Activated T-helper 1 cell treated with anti-CD3 and anti-CD28 coated beads, Interleukin-12 subunit alpha, Interleukin-12 subunit beta, Interleukin-2, Interleukin-4 antibody, amounts not matched to agents 30 ng/mL and 10 ng/mL and 1 ng/mL, durations not matched to agents 14 hours and 24 hours and 36 hours (primary cell): ENCODE measurements around the gene C17orf114.

Experiments
- DNase-seq: peaks from one replicate; pipeline ENCODE4 v3.0.0; 2021; ENCODE audit warnings: low spot score
- H3K27ac Mint-ChIP-seq: one replicate; pipeline ENCODE4 v1.8.0; 2021; ENCODE audit warnings: mild to moderate bottlenecking, mixed read lengths
- H3K27me3 Mint-ChIP-seq: one replicate; pipeline ENCODE4 v1.8.0; 2022; ENCODE audit warnings: mild to moderate bottlenecking, moderate library complexity, mixed read lengths; ENCODE audit not compliant: insufficient read depth
- H3K36me3 Mint-ChIP-seq: one replicate; pipeline ENCODE4 v1.8.0; 2021; ENCODE audit warnings: low read depth, mixed read lengths
- H3K4me1 Mint-ChIP-seq: one replicate; pipeline ENCODE4 v1.8.0; 2021; ENCODE audit warnings: low read depth, mixed read lengths
- H3K4me3 Mint-ChIP-seq: one replicate; pipeline ENCODE4 v1.8.0; 2021; ENCODE audit warnings: mild to moderate bottlenecking, moderate library complexity, mixed read lengths
- H3K9me3 Mint-ChIP-seq: one replicate; pipeline ENCODE4 v1.8.0; 2021; ENCODE audit warnings: mixed read lengths
- intact Hi-C: fragments of 100-400 bp; cut with micrococcal nuclease; formaldehyde crosslinking; loops from one replicate; pipeline ENCODE4 v1.15.1; 2024

The C17orf114 gene

GRCh38 chr17:4812690-4813089 lies 10.6 kb upstream of the C17orf114 start:
- intact Hi-C loops = no loop called here
- Mint-ChIP-seq H3K4me1 (peaks cover 5% of the 10 kb centered on the region), H3K27ac (no peak overlapping the region), H3K36me3 (peaks cover 20% of the 10 kb centered on the region), H3K9me3 (no peaks in the 10 kb centered on the region), H3K4me3 (no peak overlapping the region), H3K27me3 (peaks cover 2% of the 10 kb centered on the region)
- DNase-seq = no peak

DNA sequence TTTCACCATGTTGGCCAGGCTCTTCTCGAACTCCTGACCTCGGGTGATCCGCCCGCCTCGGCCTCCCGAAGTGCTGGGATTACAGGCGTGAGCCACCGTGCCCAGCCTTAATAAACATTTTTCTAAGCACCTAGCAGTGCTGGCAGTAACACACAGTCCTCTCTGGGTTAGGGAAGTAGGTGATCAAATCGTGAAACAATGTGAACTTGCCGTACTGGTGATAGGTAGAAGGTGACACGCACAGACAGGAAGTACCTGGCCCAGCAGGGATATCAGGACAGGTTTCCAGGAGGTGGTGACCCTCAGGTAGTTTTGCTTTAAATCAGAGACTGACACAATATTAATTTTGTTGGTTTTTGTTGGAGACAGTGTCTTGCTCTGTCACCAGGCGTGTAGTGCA lies 9.3 kb upstream of the C17orf114 start:
- Mint-ChIP-seq H3K27ac (no peak overlapping the region), H3K4me3 (no peak overlapping the region), H3K9me3 (no peaks in the 10 kb centered on the region), H3K4me1 (peaks cover 5% of the 10 kb centered on the region), H3K36me3 (peaks cover 20% of the 10 kb centered on the region), H3K27me3 (peaks cover 2% of the 10 kb centered on the region)
- intact Hi-C loops = no loop called here
- no peak for DNase-seq

DNA sequence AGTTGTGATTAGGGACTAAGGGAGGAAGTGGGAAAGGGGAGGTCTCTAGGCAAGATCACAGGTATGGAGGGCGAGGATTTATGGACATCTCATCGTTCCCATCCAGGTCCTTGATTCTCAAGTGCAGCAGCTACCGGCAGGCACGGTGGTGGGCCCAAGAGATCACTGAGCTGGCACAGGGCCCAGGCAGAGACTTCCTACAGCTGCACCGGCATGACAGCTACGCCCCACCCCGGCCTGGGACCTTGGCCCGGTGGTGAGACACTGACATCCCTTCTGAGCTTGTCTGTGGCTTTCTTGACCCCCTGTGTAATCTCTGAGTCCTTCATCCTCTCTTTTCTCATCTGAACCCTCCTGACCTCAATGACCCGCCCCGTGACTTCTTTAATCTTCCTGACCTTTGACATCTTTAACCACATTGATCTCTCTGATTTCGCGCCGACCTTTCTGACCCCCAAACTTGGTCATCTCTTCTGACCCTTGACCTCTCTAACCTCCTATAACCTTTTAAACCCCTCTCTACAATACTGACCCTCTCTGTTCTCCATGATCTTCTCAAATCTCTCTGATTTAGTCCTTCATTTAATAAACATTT lies 8.7 kb upstream of the C17orf114 start:
- Mint-ChIP-seq H3K36me3 (peaks cover 18% of the 10 kb centered on the region), H3K4me3 (no peak overlapping the region), H3K27ac (no peak overlapping the region), H3K4me1 (peaks cover 11% of the 10 kb centered on the region), H3K27me3 (peaks cover 2% of the 10 kb centered on the region), H3K9me3 (no peaks in the 10 kb centered on the region)
- no peak for DNase-seq
- intact Hi-C loops = no loop called here

DNA sequence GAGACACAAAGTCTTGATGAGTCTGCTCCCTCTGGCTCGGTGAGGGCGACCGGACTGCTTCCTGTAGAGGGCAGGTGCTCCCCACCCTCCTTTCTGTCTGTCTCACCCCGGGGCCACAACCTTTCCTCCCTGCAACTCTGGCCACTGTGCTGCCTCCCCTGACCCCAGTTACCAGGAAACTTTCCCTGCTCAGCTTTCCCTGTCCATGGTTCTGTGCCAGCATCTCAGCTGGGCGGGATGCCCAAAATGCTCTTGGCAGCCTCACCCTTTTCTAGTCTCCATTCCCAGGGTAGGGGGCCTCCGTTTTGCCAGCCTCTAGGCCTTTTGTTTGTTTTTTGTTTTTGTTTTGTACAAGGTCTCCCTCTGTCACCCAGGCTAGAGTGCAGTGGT lies 6.2 kb upstream of the C17orf114 start:
- Mint-ChIP-seq H3K4me3 (peak overlapping the region; percentile 82), H3K9me3 (no peaks in the 10 kb centered on the region), H3K27ac (peak overlapping the region; percentile 48), H3K36me3 (peaks cover 12% of the 10 kb centered on the region), H3K4me1 (peaks cover 11% of the 10 kb centered on the region), H3K27me3 (peaks cover 2% of the 10 kb centered on the region)
- intact Hi-C loops = loop anchor here (5.0 kb wide), 1 partner anchor 251 kb away; the partner anchor contains the start of gene MYBBP1A
- DNase-seq = no peak

DNA sequence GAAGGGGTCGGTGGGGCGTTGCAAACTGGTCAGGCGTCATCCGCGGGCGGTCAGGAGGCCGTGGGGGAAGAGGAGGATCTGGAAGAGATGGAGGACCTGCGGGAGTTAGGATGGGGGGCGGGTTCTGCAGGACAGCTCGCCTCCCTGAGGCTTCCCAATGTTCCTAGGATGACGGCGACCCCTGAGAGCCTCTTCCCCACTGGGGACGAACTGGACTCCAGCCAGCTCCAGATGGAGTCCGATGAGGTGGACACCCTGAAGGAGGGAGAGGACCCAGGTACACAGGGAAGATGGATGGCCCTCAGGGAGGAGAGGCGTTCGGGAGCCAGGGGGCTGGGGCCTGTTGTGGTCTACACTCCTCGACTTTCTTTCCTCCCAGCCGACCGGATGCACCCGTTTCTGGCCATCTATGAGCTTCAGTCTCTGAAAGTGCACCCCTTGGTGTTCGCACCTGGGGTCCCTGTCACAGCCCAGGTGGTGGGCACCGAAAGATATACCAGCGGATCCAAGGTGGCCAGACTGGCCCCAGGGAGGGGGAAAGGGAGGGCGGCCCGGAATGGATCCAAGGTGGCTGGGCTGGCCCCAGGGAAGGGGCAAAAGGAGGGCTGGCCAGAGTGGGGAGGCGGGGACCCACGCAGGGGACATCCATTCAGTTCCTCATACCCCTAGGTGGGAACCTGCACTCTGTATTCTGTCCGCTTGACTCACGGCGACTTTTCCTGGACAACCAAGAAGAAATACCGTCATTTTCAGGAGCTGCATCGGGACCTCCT lies 5.7 kb upstream of the C17orf114 start:
- Mint-ChIP-seq H3K27ac (peak overlapping the region; percentile 34), H3K4me1 (peaks cover 11% of the 10 kb centered on the region), H3K9me3 (no peaks in the 10 kb centered on the region), H3K4me3 (peak overlapping the region; percentile 82), H3K27me3 (peaks cover 2% of the 10 kb centered on the region), H3K36me3 (peaks cover 12% of the 10 kb centered on the region)
- no peak for DNase-seq
- intact Hi-C loops = loop anchor here (1.0 to 5.0 kb wide), 5 partner anchors 11 to 250 kb away; partner anchors contain the start of genes ARRB2, MED11, MINK1 and MYBBP1A

GRCh38 chr17:4806777-4807604 lies 4.9 kb upstream of the C17orf114 start, which contains the start of gene PLD2:
PLD2 (plus strand) TSS chr17:4807152; CDS start chr17:4807773, 621 bp downstream.
- Mint-ChIP-seq H3K36me3 (peaks cover 12% of the 10 kb centered on the region), H3K9me3 (no peaks in the 10 kb centered on the region), H3K4me1 (peaks cover 11% of the 10 kb centered on the region), H3K27ac (peak within 1 kb of the TSS; percentile 34), H3K27me3 (peaks cover 2% of the 10 kb centered on the region), H3K4me3 (peak within 1 kb of the TSS; percentile 82)
- peak; percentile 89 for DNase-seq
- intact Hi-C loops = loop anchor here (1.0 to 5.0 kb wide), 6 partner anchors 11 to 250 kb away; partner anchors contain the start of genes ARRB2, MED11, MINK1 and MYBBP1A

DNA sequence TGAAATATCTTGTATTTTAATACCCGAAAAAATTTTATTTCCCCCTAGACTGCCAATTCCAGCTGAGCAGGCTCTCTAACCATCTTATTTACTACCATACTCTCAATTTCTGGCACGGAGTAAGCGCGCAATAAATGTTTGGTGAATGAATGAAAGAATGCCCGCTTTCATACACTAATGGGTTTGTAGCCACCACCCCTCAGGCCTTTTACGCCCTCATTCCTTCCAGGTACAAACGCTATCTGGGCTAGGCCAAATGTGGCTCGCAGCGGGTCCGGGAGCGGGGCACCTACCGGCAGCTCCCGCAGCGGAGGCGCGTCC lies 4.3 kb upstream of the C17orf114 start:
- Mint-ChIP-seq H3K9me3 (no peaks in the 10 kb centered on the region), H3K27me3 (peaks cover 2% of the 10 kb centered on the region), H3K27ac (no peak overlapping the region)

DNA sequence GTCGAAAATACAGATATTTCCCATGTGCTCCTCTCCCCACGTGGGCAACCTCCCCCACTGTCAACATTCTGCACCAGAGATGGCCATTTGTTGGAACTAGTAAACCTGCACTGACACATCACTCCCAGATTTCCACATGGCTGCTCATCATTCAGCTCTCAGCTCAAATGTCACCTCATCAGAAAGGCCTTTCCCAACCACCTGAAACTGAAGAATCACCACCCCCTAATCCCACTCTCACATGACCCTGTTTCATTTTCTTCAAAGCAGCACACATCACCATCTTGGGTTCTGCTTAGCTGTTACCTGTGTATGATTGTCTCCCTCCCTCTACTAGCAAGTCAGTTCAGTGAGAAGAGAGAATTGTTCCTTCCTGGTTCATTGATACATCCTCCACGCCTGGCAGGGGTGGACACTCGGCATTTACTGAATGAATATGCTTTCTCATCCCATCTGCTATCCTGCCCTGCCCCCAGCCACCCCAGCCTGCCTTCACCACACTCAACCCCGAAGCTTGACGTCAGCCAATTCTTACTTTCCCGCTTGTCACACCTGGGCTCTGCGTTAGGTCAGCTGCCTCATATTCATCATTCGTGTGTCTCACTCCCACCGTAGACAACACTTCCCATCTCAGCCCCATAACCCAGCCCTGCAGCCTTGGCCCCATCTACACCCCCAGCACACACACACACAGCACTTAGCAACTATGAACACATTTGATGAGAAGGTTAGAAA lies 1.5 kb downstream of the C17orf114 start:
- H3K4me1 Mint-ChIP-seq = peaks cover 7% of the 10 kb centered on the region
- peaks cover 18% of the 10 kb centered on the region for H3K36me3 Mint-ChIP-seq
- no peaks in the 10 kb centered on the region for H3K9me3 Mint-ChIP-seq
- no peak overlapping the region for H3K27ac Mint-ChIP-seq
- no peaks in the 10 kb centered on the region for H3K27me3 Mint-ChIP-seq
- no peak for DNase-seq
- H3K4me3 Mint-ChIP-seq = no peak overlapping the region
- intact Hi-C loops = no loop called here

More for the DNA sequence above, 4.3 kb upstream of the C17orf114 start:
- Mint-ChIP-seq H3K4me3 (peak overlapping the region; percentile 78), H3K36me3 (peaks cover 12% of the 10 kb centered on the region), H3K4me1 (peaks cover 11% of the 10 kb centered on the region)
- intact Hi-C loops = loop anchor here (1.0 to 5.0 kb wide), 2 partner anchors 16 to 249 kb away; partner anchors contain the start of gene MYBBP1A
- no peak for DNase-seq

- no peak for DNase-seq
- Mint-ChIP-seq H3K36me3 (peaks cover 18% of the 10 kb centered on the region), H3K4me3 (peak overlapping the region; percentile 100), H3K4me1 (peaks cover 7% of the 10 kb centered on the region), H3K27ac (peak overlapping the region; percentile 99), H3K27me3 (peaks cover 9% of the 10 kb centered on the region), H3K9me3 (no peaks in the 10 kb centered on the region)
- intact Hi-C loops = loop anchor here (1.0 to 2.0 kb wide), 5 partner anchors 11 to 232 kb away; partner anchors contain the start of genes ARRB2, MED11, MINK1 and PLD2
Measured at GRCh38 chr17:4796552-4796920, 5.6 kb downstream of the C17orf114 start.

GRCh38 chr17:4795168-4795567 lies 7.0 kb downstream of the C17orf114 start:
- peak overlapping the region; percentile 99 for H3K27ac Mint-ChIP-seq
- peaks cover 12% of the 10 kb centered on the region for H3K27me3 Mint-ChIP-seq
- peak overlapping the region; percentile 100 for H3K4me3 Mint-ChIP-seq
- H3K36me3 Mint-ChIP-seq = peaks cover 18% of the 10 kb centered on the region
- no peaks in the 10 kb centered on the region for H3K9me3 Mint-ChIP-seq
- peaks cover 14% of the 10 kb centered on the region for H3K4me1 Mint-ChIP-seq
- DNase-seq = no peak
- intact Hi-C loops = no loop called here

- Mint-ChIP-seq H3K27me3 (peaks cover 40% of the 10 kb centered on the region), H3K4me3 (peak overlapping the region; percentile 85), H3K27ac (peak overlapping the region; percentile 96), H3K36me3 (peaks cover 4% of the 10 kb centered on the region), H3K4me1 (peaks cover 32% of the 10 kb centered on the region), H3K9me3 (no peaks in the 10 kb centered on the region)
- DNase-seq = no peak
- intact Hi-C loops = loop anchor here (1.0 to 2.0 kb wide), 7 partner anchors 16 to 158 kb away; partner anchors contain the start of genes ARRB2, C17orf107, MED11 and PFN1
Measured at GRCh38 chr17:4790705-4791088, 11.4 kb downstream of the C17orf114 start.
